ENCODE results near the gene VPS52. TPM values are rescaled to one million over a fixed set of nuclear protein-coding genes. Genes with fewer than 3 reads are reported as not detected.

Gene VPS52
- total RNA-seq, 1 donor from 2014 or later: 47.5 TPM

GRCh38 chr6:33247977-33248642, 23.6 kb downstream of the VPS52 start:
- Histone ChIP-seq H3K9me3 (no peaks in the 10 kb centered on the region), H3K4me1 (peaks cover 21% of the 10 kb centered on the region), H3K27ac (peak overlapping the region; percentile 81), H3K27me3 (no peaks in the 10 kb centered on the region), H3K36me3 (peaks cover 18% of the 10 kb centered on the region), H3K4me3 (peak overlapping the region; percentile 59)
- ATAC-seq (peak; percentile 85), DNase-seq (peak; percentile 91)
- peak; percentile 99 for TF ChIP-seq CTCF (IDR thresholded peaks at IDR 0.05)
- intact Hi-C loops (cut with DNase I): loop anchor here (10.0 kb wide), 3 partner anchors 83 to 233 kb away; no protein-coding TSS in a partner anchor

- no peak for ATAC-seq
- H3K27me3 ChIP-seq: no peaks in the 10 kb centered on the region
- peaks cover 4% of the 10 kb centered on the region for H3K4me1 ChIP-seq
- no peak for DNase-seq
- no peak overlapping the region for H3K27ac ChIP-seq
- intact Hi-C loops (cut with DNase I): loop anchor here (10.0 kb wide), 3 partner anchors 79 to 229 kb away; no protein-coding TSS in a partner anchor
- H3K4me3 ChIP-seq: no peak overlapping the region
- H3K36me3 ChIP-seq: no peaks in the 10 kb centered on the region
- no peak for TF ChIP-seq CTCF (IDR thresholded peaks at IDR 0.05)
- no peaks in the 10 kb centered on the region for H3K9me3 ChIP-seq
Observed at GRCh38 chr6:33243476-33243875, 28.2 kb downstream of the VPS52 start.

GRCh38 chr6:33241968-33242367, 29.7 kb downstream of the VPS52 start:
- Histone ChIP-seq H3K27me3 (no peaks in the 10 kb centered on the region), H3K27ac (no peak overlapping the region), H3K4me3 (no peak overlapping the region), H3K4me1 (no peaks in the 10 kb centered on the region), H3K36me3 (no peaks in the 10 kb centered on the region), H3K9me3 (no peaks in the 10 kb centered on the region)
- ATAC-seq (no peak), DNase-seq (no peak)
- intact Hi-C loops (cut with DNase I): loop anchor here (10.0 kb wide), 3 partner anchors 77 to 227 kb away; no protein-coding TSS in a partner anchor
- no peak for TF ChIP-seq CTCF (IDR thresholded peaks at IDR 0.05)

- no peak for DNase-seq
- no peak overlapping the region for H3K27ac ChIP-seq
- H3K36me3 ChIP-seq: no peaks in the 10 kb centered on the region
- TF ChIP-seq CTCF (IDR thresholded peaks at IDR 0.05): no peak
- no peaks in the 10 kb centered on the region for H3K4me1 ChIP-seq
- intact Hi-C loops (cut with DNase I): no loop called here
- ATAC-seq: no peak
- no peaks in the 10 kb centered on the region for H3K9me3 ChIP-seq
- H3K4me3 ChIP-seq: no peak overlapping the region
- peaks cover 23% of the 10 kb centered on the region for H3K27me3 ChIP-seq
Observed at GRCh38 chr6:33237741-33238140, 33.9 kb downstream of the VPS52 start.

- ATAC-seq: no peak
- H3K36me3 ChIP-seq: no peaks in the 10 kb centered on the region
Observed at GRCh38 chr6:33236852-33237251, 34.8 kb downstream of the VPS52 start.

More at GRCh38 chr6:33236852-33237251, 34.8 kb downstream of the VPS52 start:
- Histone ChIP-seq H3K9me3 (no peaks in the 10 kb centered on the region), H3K27ac (no peak overlapping the region), H3K4me3 (no peak overlapping the region), H3K4me1 (no peaks in the 10 kb centered on the region), H3K27me3 (peaks cover 23% of the 10 kb centered on the region)
- no peak for TF ChIP-seq CTCF (IDR thresholded peaks at IDR 0.05)
- no peak for DNase-seq
- intact Hi-C loops (cut with DNase I): no loop called here
